ENCODE results near the gene ANTXR1. TPM values are rescaled to one million over a fixed set of nuclear protein-coding genes. Genes with fewer than 3 reads are reported as not detected.

Gene ANTXR1
- total RNA-seq, 1 experiment from 2014 or later = 48.3 TPM

DNA sequence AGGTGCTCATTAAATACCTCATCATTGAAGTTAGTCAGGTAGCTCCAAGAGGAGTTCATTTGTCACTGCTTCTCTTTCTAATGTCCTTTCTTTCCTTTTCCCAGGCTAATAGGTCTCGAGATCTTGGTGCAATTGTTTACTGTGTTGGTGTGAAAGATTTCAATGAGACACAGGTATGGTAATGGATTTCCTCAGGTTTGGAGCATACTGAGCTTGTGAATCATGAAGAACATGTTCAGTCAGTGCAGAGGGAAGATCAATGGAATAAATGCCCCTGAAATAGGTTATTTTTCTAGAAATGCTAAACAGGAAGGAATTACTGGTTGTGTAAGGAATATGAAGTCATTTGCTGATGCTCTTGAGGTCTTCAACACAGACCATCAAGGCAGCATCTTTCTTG is 62.5 kb downstream of the ANTXR1 start:
- Histone ChIP-seq H3K9me2 (ENCODE audit: insufficient read depth) (no peaks in the 10 kb centered on the region; the same call in 1 of the 2 replicates), H3K27ac (no peak overlapping the region), H3K79me2 (ENCODE audit: low read depth) (no peaks in the 10 kb centered on the region), H3K4me2 (no peak overlapping the region), H3F3A (ENCODE audit: insufficient read depth, low read depth) (no peaks in the 10 kb centered on the region), H4K20me1 (ENCODE audit: insufficient read depth) (no peaks in the 10 kb centered on the region), H3K9me3 (ENCODE audit: insufficient read depth, low read depth) (no peaks in the 10 kb centered on the region), H2AFZ (no peak overlapping the region), H3K27me3 (ENCODE audit: insufficient read depth, low read depth) (no peaks in the 10 kb centered on the region), H3K36me3 (ENCODE audit: low read depth) (no peaks in the 10 kb centered on the region), H3K4me3 (no peak overlapping the region), H3K4me1 (replicated peaks; ENCODE audit: insufficient read depth) (0 out of 2 replicates have a peak, but pooled peaks cover 5% of the 10 kb centered on the region)
- intact Hi-C loops (cut with micrococcal nuclease; ENCODE audit: unreplicated experiment) = no loop called here
- POLR2A ChIA-PET (ENCODE audit: unreplicated experiment) = interaction anchor here (0.8 kb wide), 1 partner anchor 11 kb away, joined by 7 read pairs; no protein-coding TSS in a partner anchor
- DNase-seq = no peak
- no TSS peak for BruUV-seq (replicated peaks)
- CTCF ChIA-PET = no interaction called here
- no peak for TF ChIP-seq EZH2 (IDR thresholded peaks at IDR 0.05; ENCODE audit: low read depth)
- TF ChIP-seq, protein P1, sequence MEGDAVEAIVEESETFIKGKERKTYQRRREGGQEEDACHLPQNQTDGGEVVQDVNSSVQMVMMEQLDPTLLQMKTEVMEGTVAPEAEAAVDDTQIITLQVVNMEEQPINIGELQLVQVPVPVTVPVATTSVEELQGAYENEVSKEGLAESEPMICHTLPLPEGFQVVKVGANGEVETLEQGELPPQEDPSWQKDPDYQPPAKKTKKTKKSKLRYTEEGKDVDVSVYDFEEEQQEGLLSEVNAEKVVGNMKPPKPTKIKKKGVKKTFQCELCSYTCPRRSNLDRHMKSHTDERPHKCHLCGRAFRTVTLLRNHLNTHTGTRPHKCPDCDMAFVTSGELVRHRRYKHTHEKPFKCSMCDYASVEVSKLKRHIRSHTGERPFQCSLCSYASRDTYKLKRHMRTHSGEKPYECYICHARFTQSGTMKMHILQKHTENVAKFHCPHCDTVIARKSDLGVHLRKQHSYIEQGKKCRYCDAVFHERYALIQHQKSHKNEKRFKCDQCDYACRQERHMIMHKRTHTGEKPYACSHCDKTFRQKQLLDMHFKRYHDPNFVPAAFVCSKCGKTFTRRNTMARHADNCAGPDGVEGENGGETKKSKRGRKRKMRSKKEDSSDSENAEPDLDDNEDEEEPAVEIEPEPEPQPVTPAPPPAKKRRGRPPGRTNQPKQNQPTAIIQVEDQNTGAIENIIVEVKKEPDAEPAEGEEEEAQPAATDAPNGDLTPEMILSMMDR (conservative IDR thresholded peaks at IDR 0.05) = no peak

DNA sequence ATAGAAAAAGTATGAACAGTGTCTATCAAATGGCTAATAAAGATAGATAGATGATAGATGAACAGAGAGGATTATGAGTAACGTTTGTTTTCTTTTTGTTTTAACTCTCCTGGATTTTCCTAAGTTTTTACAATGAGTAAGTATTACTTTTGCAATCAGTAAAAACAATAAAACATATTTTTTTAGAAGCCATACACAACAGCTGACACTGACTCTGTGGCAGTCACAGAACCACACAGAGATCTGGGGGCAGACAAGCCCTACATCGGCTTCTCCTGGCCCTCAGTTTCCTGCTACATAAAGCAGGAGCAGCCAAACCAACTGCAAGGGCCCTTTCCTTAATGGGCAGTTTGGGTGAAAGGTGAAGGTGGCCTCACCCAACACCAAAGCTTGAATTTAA is 63.6 kb downstream of the ANTXR1 start:
- Histone ChIP-seq H3K4me3 (no peak overlapping the region), H3K9me2 (ENCODE audit: insufficient read depth) (no peaks in the 10 kb centered on the region; the same call in 1 of the 2 replicates), H3F3A (ENCODE audit: insufficient read depth, low read depth) (no peaks in the 10 kb centered on the region), H3K27me3 (ENCODE audit: insufficient read depth, low read depth) (no peaks in the 10 kb centered on the region), H3K9me3 (ENCODE audit: insufficient read depth, low read depth) (no peaks in the 10 kb centered on the region), H3K79me2 (ENCODE audit: low read depth) (no peaks in the 10 kb centered on the region), H2AFZ (no peak overlapping the region), H4K20me1 (ENCODE audit: insufficient read depth) (no peaks in the 10 kb centered on the region), H3K4me1 (replicated peaks; ENCODE audit: insufficient read depth) (0 out of 2 replicates have a peak, but pooled peaks cover 5% of the 10 kb centered on the region), H3K27ac (no peak overlapping the region), H3K36me3 (ENCODE audit: low read depth) (no peaks in the 10 kb centered on the region), H3K4me2 (no peak overlapping the region)
- intact Hi-C loops (cut with micrococcal nuclease; ENCODE audit: unreplicated experiment) = no loop called here
- CTCF ChIA-PET = no interaction called here
- TF ChIP-seq, protein P1 (conservative IDR thresholded peaks at IDR 0.05) = no peak
- TF ChIP-seq EZH2 (IDR thresholded peaks at IDR 0.05; ENCODE audit: low read depth) = no peak
- BruUV-seq (replicated peaks) = no TSS peak
- POLR2A ChIA-PET (ENCODE audit: unreplicated experiment) = interaction anchor here (0.6 kb wide), 1 partner anchor 13 kb away, joined by 9 read pairs; no protein-coding TSS in a partner anchor
- no peak for DNase-seq

- H2AFZ ChIP-seq = no peak overlapping the region
- H3K4me2 ChIP-seq = no peak overlapping the region
- ChIA-PET POLR2A (ENCODE audit: unreplicated experiment) (no interaction called here), CTCF (no interaction called here)
- DNase-seq = no peak
- no peak overlapping the region for H3K4me3 ChIP-seq
- H4K20me1 ChIP-seq (ENCODE audit: insufficient read depth) = no peaks in the 10 kb centered on the region
- H3F3A ChIP-seq (ENCODE audit: insufficient read depth, low read depth) = peaks cover 8% of the 10 kb centered on the region; the same call in 1 of the 2 replicates
- no peaks in the 10 kb centered on the region for H3K79me2 ChIP-seq (ENCODE audit: low read depth)
- H3K9me2 ChIP-seq (ENCODE audit: insufficient read depth) = no peaks in the 10 kb centered on the region; the same call in 1 of the 2 replicates
- intact Hi-C loops (cut with micrococcal nuclease; ENCODE audit: unreplicated experiment) = no loop called here
- BruUV-seq (replicated peaks) = no TSS peak
- H3K36me3 ChIP-seq (ENCODE audit: low read depth) = no peaks in the 10 kb centered on the region
- H3K9me3 ChIP-seq (ENCODE audit: insufficient read depth, low read depth) = no peaks in the 10 kb centered on the region
- no peak overlapping the region for H3K27ac ChIP-seq
- no peak for TF ChIP-seq EZH2 (IDR thresholded peaks at IDR 0.05; ENCODE audit: low read depth)
- TF ChIP-seq, protein P1 (conservative IDR thresholded peaks at IDR 0.05) = no peak
- H3K27me3 ChIP-seq (ENCODE audit: insufficient read depth, low read depth) = no peaks in the 10 kb centered on the region
- H3K4me1 ChIP-seq (replicated peaks; ENCODE audit: insufficient read depth) = peaks cover 10% of the 10 kb centered on the region
Observed at GRCh38 chr2:69077252-69077950, 64.4 kb downstream of the ANTXR1 start.
